Retinal pigment epithelial cell (primary cell): ENCODE data around the gene HRAS.

ENCODE experiments used
- DNase-seq: peaks from one replicate; pipeline ENCODE4 v3.0.0-alpha.2; 2010; ENCODE audit warnings: low read depth
- H3K4me3 ChIP-seq: 2 replicates; pipeline ENCODE4 v1.5.1; 2011; ENCODE audit warnings: mild to moderate bottlenecking, low read length, control low read depth, moderate library complexity
- TF ChIP-seq, protein P1 (sequence below): conservative IDR thresholded peaks from 2 replicates; pipeline ENCODE4 v1.5.1; 2011; ENCODE audit warnings: low read depth, low read length, control low read depth, inconsistent platforms

HRAS gene

GRCh38 chr11:550746-551085 is 15.3 kb upstream of the HRAS start:
- H3K4me3 ChIP-seq = no peak overlapping the region
- no peak for DNase-seq
- TF ChIP-seq, protein P1, sequence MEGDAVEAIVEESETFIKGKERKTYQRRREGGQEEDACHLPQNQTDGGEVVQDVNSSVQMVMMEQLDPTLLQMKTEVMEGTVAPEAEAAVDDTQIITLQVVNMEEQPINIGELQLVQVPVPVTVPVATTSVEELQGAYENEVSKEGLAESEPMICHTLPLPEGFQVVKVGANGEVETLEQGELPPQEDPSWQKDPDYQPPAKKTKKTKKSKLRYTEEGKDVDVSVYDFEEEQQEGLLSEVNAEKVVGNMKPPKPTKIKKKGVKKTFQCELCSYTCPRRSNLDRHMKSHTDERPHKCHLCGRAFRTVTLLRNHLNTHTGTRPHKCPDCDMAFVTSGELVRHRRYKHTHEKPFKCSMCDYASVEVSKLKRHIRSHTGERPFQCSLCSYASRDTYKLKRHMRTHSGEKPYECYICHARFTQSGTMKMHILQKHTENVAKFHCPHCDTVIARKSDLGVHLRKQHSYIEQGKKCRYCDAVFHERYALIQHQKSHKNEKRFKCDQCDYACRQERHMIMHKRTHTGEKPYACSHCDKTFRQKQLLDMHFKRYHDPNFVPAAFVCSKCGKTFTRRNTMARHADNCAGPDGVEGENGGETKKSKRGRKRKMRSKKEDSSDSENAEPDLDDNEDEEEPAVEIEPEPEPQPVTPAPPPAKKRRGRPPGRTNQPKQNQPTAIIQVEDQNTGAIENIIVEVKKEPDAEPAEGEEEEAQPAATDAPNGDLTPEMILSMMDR = no peak

DNA sequence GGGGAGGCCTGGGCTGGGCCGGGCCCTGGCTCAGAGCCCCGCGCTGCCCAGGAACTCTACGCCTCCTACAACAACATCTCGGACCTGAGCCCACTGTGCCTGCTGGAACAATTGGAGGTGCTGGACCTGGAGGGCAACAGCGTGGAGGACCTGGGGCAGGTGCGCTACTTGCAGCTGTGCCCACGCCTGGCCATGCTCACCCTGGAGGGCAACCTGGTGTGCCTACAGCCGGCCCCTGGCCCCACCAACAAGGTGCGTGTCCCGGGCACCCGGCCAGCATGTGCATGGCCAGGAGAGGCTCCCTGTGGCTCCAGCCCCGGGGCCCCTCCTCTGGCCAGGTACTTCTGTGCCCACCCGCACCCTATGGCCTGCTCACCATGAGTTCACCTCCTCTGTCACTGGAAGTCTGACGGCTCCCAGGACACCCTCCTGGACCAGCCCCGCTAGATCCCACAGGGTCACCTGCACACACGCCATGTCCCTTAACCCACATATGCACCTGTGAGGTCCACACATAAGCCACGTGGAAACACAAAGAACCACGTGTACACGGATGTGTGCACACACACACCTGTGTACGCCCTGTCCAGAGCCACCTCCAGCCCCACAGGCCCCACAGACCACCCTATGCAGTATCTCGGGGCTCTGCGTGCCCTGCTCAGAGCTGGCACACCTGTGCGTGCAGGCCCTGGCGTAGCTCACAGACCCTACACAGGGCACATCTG is 14.8 kb upstream of the HRAS start:
- TF ChIP-seq, protein P1 = no peak
- H3K4me3 ChIP-seq = no peak overlapping the region
- no peak for DNase-seq

- TF ChIP-seq, protein P1 = no peak
- H3K4me3 ChIP-seq = no peak overlapping the region
- DNase-seq = no peak
Measured at GRCh38 chr11:548700-549603, 13.6 kb upstream of the HRAS start.

- no peak for DNase-seq
- TF ChIP-seq, protein P1 = no peak
- no peak overlapping the region for H3K4me3 ChIP-seq
Measured at GRCh38 chr11:545171-545570, 9.8 kb upstream of the HRAS start.

- H3K4me3 ChIP-seq = no peak overlapping the region
- DNase-seq = no peak
- TF ChIP-seq, protein P1 = no peak
Measured at GRCh38 chr11:544817-545166, 9.4 kb upstream of the HRAS start.

GRCh38 chr11:541433-541885 is 6.1 kb upstream of the HRAS start:
- TF ChIP-seq, protein P1 = no peak
- no peak overlapping the region for H3K4me3 ChIP-seq
- no peak for DNase-seq
